GF-D8 (cell line): ENCODE results near the gene UBE2L5.
"Not testable (repeated sequence)": the region's sequence is repeated elsewhere in the genome, so short reads cannot be mapped to it uniquely, and the experiment has no call there.

ENCODE experiments used
- DNase-seq: peaks from one replicate; lab custom pipeline; 2025; lab: John Stamatoyannopoulos, UW

UBE2L5 gene

DNA sequence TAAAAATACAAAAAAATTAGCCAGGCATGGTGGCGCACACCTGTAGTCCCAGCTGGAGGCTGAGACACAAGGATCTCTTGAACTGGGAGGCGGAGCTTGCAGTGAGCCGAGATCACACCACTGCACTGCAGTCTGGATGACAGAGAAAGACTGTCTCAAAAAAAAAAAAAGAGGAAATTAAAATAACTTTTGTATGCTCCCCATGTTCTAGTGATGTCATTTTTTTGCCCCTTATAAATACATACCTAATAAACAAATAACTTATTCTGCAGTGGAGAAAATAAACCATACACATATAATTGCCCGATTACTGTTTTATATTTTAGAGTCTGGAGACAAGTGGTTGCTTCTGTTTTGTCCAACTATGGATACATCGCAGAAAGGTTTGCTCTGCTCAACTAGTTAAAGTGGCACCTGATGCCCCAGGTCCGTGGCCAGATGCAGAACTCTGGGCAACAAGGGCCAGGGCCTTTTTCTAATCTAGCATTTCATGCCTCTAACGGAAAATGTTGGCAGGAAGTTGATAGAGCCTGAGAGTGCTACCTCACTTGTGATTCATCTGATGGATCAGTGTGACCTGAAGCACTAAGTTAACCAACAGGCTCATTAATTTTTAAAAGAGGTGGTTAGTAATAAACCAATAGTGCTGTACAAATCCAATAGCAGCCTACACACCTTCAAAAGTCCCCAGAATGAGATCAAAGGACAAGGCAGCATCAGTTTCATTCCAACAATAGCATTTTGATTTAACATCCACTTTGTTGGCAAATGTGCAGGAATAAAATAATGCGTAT lies 18.8 kb downstream of the UBE2L5 start:
- DNase-seq, result no peak

DNA sequence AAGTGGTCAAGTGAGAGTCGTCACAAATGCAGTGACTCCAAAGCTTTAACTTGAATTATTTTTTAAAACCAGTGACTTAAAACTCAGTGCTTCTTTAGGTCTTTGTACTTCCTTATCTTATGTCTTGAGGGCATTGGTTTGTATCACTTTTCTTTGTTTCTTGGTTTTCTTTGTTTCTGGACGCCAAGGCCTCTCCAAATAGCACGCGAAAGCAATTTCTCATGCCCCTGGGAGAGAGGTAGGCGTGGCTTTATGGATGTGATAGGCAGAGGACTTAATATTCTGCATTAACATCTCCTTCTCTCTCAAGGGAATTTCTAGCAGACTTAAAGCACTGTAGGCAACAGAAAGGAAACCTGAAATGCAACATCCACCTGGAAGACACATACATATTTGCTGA lies 20.6 kb downstream of the UBE2L5 start:
- no peak for DNase-seq

DNA sequence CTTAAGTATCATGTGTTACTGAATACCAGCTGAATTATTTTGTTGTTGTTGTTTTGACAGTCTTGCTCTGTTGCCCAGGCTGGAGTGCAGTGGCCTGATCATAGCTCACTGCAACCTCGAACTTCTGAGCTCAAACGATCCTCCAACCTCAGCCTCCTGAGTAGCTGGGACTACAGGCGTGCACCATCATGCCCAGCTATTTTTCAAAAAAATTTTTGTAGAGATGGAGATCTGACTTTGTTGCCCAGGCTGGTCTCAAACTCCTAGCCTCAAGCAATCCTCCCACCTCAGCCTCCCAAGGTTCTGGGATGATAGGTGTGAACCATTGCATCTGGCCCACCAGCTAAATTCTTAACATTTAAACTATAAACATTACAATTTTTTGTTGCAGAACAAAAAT lies 21.2 kb downstream of the UBE2L5 start:
- not testable (repeated sequence) for DNase-seq

DNA sequence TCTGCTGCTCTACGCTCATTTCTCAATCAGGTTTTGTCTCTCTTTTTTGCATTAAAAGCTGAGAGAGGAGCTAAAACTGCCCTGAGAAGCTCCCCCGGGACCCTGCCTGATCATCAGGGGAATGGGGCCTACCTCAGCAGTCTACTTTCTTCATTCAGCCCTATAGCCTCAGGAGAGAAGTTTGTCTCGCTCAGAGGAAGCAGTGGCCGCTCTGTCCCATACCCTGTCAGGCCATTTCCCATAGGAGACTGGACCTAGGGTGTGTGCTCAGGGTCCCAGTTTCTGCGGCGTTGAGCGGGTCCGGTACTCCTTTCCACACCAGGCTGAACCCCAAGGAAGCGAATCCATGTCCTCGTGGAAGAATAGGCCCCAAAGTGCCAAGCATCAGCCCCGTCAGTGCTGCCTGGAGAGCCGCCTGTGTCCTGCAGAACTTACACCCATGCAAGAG lies 21.7 kb downstream of the UBE2L5 start:
- no peak for DNase-seq

DNA sequence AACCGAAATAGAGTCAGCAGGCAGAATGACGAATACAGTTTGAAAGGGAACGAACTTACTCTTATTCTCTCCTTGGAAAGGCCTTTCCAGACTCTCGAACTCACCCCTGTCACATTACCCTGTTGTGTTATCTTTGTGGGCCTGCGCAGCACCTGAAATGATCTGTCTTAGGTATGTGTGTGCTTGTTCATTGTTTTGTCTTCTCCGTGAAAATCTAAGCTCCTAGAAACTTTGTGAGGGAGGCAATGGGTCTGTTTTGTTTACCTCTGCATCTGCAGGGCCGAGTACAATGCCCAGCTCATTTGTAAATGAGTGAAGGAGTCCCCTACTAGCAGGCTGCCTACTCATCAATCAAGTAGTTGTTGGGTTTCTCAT lies 23.8 kb downstream of the UBE2L5 start:
- DNase-seq, result no peak

DNA sequence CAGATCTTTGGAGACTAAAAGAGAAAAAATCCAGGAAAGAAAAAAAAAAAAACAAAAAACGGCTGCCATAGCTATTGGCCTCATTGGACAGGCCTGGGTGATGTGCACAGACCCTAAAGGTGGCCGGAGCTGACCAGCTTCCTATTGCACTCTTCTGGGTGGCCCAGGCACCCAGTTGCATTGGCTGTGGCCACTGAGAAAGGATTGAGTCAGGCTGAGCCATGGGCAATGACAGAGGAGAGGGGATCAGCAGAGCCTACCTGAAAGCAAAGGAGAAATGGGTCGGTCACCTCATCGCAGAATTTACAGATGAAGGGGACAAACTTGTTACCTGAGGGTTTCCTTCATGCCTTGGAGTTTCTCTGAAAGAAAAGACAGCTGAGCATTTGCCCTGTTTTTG lies 26.1 kb downstream of the UBE2L5 start:
- DNase-seq, result no peak

DNA sequence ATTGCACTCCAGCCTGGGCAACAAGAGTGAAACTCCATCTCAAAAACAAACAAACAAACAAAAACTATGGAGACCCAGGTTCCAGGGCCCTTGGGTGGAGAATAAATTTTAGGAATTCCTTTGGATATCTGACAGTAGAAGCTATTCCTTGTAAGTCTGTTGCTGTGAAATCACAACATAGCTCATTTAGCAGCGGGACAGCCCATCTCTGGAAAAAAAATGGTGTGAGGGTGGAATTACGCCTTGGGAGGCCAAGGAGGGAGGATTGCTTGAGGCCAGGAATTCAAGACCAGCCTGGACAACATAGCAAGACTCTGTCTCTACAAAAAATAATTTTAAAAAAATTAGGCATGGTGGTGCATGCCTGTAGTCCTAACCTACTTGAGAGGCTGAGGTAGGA lies 27.8 kb downstream of the UBE2L5 start:
- no peak for DNase-seq

DNA sequence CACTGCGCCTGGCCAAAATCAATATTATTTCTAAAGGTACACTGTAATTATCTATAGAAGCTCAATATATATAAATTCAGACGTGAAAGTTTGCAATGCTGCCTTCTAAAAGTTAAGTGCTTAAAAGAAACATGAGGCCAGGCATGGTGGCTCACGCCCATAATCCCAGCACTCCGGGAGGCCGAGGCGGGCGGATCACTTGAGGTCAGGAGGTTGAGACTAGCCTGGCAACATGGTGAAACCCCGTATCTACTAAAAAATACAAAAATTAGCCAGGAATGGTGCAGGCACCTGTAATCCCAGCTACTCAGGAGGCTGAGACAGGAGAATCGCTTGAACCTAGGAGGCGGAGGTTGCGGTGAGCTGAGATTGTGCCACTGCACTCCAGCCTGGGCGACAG lies 29.2 kb downstream of the UBE2L5 start:
- not testable (repeated sequence) for DNase-seq

DNA sequence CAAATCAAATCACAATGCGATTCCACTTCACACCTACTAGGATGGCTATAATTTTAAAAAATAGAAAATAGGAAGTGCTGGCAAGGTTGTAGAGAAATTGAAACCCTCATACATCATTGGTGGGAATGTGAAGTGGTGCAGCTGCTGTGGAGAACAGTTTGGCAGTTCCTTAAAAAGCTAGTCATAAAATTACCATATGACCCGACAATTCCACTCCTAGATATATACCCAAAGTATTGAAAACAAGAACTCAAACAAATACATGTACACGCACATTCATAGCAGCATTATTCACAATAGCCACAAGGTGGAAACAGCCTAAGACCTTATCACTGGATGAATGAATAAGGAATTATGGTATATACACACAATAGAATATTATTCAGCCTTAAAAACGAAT lies 31.4 kb downstream of the UBE2L5 start:
- no peak for DNase-seq

DNA sequence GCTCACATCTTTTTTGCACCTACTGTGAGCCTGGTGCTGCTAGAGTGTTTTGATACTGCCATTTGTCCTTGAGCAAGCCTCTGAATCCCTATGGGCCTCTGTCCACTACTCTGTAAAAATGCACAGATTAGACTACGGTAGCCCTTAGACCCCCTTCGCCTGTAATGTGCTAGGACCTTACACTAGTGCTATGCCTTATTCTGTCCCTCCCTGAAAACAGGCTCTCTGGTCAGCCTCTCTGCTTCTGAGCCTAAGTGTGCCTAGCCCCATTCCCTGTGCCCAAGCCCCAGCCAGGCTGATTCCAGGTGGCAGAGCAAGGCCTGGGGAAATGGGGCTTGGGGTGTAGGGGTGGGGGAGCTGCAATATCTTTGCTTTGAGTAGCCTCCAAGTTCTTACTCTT lies 32.7 kb downstream of the UBE2L5 start:
- no peak for DNase-seq

DNA sequence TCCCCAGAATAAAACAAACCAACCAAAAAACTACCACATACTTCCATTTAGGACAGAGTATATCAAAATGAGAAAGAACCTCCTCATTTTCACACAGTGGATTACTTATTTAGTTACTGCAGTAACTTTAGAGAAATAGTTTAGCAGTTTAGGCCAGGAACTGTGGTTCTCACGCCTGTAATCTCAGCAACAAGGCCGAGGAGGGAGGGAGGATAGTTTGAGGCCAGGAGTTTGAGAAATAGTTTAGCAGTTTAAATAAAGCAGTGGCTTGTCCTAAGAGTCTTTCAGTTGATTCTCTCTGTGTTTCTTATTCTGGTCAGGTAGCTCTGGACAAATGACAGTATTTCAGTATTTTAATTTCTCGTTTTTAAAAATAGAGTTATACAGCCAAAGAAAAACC lies 34.0 kb downstream of the UBE2L5 start:
- no peak for DNase-seq

DNA sequence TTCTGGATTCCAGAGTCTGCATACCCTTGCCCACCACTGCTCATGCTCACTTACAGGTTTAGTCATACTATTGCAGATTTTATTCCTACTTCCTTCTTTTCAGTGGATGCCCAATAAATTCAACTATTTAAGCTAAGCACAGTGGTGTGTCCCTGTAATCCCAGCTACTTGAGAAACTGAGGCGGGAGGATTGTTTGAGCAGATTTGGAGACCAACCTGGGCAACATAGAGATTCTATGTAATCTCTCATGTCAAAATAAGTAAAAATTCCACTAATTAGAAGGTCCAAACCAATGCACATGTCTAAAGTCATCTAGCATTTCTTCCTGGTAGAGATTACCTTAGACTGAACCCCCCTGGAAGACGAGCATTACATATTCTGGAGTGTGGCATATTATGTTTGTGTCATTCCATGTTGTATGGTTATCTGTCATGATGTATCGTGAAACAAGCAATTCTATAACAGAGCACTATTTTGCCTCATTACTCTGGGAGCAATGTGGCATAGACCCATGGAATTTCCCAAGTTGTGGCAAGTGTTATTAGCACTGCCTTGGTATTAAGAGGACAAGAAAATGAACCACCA lies 35.1 kb downstream of the UBE2L5 start:
- no peak for DNase-seq

DNA sequence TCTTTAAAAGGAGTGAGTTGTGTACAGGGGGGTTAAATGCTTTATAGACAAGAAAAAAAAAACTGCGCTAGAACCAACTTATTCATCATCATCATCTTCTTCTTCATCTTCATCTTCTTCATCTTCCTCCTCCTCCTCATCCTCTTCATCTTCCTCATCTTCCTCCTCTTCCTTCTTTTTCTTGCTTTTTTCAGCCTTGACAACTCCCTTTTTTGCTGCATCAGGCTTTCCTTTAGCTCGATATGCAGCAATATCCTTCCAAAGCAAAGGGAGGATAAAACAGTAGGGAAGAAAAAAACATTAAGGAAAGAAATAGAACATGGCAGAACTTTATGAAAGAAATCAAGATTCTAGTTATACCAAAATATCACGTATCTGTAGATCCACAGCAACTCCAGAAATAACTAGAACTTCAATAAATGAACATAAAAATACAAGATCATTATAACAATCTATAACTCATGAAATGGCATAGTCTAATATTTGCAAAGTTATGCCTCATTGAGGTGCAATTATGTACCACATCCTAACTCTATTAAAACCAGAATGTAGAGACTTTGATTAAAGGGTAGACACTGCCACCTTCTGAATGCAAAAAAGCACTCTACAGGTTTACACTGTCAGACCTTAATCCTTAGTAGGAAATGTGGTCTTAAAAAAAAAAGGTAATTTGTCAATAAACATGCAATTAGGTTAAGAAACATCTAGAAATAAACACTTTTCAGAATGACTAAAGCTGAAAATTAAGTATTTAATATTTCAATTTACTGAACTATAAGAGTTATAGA lies 39.2 kb downstream of the UBE2L5 start:
- DNase-seq, result not testable (repeated sequence)

DNA sequence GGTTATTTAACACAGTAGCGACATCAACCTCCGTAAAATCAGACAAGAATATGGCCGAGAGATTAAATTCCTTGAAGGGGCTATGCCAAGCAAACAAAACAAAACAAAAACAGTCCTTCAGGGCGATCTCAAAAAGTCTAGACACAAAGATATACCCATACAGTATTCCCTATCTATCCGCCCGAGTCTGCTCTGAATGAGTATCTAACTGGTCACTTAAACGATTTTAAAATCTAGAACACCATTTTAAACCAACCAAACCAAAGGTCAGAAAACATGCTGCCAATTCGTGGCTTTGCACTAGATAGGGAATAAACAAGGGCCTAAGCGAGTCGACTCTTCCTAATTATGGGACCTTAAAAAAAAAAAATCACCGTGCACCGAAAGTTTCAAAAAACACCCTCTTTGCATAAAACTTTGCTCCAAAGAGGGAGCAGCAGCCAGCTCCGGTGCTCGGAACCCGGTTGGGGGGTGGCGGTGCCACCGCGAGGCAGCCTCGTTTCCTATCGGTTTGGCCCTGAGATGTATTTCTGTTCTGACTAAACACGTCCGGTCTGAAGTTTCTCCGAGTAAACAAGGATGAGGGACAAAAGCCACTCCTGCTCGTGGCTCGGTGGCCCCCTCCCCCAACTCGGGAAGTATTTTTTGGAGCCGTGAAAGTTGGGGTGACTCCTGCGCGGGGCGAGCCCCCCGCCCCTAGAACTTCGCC lies 41.6 kb downstream of the UBE2L5 start:
- DNase-seq, result peak; percentile 35

DNA sequence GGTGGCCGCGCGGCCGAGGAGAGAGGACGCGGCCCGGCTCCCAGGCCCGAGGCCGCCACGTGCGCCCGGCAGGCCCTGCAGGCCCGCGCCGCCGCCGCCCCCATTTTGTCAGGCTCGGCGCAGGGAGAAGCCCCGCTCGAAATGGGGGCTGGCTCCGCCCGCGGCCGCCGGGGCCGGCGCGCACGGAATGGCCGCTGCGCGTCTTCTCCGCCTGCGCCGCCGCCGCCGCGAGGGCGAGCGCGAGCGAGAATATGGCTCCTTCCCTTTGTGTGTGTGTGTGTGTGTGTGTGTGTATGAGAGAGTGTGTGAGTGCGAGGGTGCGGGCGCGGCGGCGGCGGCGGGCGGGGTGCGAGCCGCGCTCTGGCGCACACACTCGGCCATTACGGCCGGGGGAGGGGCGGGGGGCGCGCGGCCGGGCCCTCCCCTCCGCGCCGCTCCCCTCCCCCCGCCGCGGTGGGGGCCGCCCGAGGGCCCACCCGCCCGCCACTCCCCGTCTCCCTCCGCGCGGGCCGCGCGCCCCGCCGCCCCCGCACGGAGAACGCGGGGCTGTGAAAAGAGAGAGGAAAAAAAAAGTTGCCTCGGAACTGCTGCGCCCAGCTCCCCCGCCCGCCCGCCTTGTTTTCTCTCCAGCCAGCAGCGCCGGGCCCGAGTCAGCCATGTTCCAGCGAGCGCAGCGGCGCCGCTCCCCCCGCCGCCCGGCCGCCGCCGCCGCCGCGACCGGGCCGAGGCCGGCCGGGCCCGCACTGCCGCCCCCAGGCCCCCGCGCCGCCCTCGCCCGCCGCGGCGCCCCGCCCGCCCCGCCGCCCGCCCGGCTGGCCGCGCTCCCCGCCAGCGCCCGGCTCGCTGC lies 42.4 kb downstream of the UBE2L5 start:
- peak; percentile 64 for DNase-seq

DNA sequence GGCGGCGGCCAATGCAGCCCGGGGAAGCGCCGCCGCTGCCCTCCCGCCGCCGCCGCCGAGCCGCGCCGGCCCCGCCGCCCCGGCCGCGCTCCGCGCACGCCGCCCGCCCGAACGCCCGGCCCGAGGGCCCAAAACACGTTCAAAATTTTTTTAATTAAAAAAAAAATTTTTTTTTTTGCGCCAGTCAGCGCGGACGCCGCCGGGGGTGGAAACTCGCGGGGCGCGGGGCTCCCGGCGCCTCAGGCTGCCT lies 43.0 kb downstream of the UBE2L5 start:
- DNase-seq, result no peak

DNA sequence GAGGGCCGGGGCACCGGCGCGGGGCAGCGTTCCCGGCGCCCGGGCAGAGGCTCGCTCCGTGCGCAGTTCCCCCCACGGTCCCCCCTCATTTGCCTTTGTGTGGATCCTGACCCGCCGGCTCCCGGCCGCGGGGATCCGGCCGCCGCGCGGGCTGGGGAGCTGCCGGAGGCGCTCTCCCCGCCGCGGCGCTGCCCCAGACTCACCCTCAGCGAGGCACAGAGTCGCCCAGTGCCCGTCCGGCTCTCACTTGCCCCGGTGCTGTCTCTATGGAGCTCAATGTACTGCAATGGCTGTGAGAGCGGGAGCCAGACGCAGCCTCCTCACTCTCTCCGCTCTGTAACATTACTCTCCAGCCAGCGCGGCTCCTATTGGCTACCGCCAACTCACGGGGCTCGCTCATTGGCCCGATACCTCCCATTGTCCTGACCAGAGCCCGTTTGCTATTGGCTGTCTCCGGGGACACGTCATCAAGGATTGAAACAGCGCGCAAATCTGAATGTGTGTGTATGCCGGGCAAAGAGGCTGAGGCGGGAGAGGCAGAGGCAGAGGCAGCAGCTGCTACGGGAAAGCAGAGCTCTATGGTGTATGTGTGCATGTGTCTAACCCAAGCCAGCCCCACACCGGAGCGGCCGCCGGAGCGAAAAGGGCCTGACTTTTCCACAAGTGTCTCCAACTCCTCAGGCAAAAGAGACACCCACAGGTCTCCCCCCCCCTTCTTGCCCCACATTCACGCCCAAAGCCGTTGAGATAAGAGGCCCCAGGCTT lies 43.5 kb downstream of the UBE2L5 start, which contains the start of gene HMGB1:
TSS of gene HMGB1 (minus strand) at position 344 of the 765 bp plus-strand sequence. CDS start 2,256 bp downstream, outside the sequence.
- peak; percentile 99 for DNase-seq

DNA sequence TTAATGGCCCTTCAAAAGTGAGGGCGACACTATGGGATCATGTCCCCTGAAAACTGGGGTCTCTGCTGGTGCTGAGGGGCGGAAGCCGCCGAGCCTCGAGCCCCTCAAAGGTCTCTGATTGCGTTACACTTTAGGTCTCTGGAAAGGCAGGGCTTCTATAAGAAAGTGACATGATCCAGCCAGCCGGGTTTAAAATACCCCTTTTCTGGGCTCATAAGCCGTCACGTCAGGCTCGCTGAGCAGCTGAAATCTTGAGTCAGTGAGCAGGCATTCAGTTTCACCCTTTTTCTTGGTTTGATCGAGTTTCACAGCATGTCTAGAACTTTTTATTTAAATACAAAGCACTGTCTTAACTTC lies 44.0 kb downstream of the UBE2L5 start:
- no peak for DNase-seq

DNA sequence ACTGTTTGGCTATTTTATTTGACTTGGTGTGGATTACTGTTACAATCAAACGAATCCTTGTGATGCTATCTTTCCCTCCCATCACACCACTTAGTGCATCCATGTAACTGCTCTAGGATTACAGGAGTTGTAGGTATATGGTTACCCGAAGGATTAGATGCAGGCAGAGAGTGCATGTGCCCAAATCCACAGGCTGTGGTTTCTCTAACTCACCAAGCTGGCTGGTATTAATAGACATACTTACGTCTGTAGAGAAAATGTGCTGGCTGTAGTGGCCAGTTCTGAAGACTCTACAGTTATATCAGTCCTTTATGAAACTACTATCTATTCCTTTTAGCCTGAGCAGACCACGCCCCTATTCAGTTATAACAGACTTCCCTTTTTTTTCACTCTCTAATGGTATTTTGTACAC lies 44.6 kb downstream of the UBE2L5 start:
- DNase-seq, result peak; percentile 69

DNA sequence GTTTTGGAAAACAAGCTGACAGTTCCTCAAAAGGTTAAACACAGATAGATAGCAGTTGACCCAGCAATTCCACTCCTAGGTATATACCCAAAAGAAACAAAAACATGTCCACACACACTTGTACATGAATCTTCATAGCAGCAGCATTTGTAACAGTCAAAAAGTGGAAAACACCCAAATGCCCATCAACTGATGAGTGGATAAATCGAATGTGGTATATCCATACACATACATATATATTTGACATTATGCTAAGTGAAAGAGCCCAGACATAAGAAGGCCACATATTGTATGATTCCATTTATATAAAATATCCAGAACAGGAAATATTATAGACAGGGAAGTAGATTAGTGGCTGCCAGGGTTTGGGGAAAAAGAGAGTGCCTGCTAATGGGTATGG lies 51.4 kb downstream of the UBE2L5 start:
- no peak for DNase-seq
